Activated CD4-positive, CD25-positive, alpha-beta regulatory T cell treated with anti-CD3 and anti-CD28 coated beads, Interleukin-2, amount 50 U/mL, for 16 hours (primary cell): ENCODE data around the gene SMAD6.
"Not testable (repeated sequence)": the region's sequence is repeated elsewhere in the genome, so short reads cannot be mapped to it uniquely, and the experiment has no call there.

Experiments
- DNase-seq: peaks from one replicate; pipeline ENCODE4 v3.0.0-alpha.2; 2020; ENCODE audit warnings: low read depth, low spot score

Gene SMAD6

DNA sequence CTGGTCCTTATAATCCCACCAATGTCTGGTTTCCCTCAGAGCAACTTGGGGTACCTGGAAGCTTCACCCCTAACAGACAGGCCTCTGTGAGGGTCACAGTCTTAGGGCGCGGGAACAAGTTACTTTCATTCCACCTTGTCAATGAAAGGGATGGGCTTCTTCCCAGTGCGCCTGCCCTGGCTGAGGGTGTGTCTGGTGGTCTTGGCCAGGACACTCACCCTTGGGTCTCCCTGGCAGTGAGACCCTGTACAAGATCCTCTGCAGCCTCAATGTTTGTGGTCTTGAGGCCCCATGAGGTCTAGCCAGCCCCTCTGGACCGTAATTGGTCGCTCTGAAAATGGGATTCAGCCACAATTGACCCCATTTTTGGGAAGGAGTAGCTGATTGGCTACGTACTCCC lies 40.2 kb downstream of the SMAD6 start:
- DNase-seq: no peak

GRCh38 chr15:66743204-66743603 lies 41.2 kb downstream of the SMAD6 start:
- no peak for DNase-seq

DNA sequence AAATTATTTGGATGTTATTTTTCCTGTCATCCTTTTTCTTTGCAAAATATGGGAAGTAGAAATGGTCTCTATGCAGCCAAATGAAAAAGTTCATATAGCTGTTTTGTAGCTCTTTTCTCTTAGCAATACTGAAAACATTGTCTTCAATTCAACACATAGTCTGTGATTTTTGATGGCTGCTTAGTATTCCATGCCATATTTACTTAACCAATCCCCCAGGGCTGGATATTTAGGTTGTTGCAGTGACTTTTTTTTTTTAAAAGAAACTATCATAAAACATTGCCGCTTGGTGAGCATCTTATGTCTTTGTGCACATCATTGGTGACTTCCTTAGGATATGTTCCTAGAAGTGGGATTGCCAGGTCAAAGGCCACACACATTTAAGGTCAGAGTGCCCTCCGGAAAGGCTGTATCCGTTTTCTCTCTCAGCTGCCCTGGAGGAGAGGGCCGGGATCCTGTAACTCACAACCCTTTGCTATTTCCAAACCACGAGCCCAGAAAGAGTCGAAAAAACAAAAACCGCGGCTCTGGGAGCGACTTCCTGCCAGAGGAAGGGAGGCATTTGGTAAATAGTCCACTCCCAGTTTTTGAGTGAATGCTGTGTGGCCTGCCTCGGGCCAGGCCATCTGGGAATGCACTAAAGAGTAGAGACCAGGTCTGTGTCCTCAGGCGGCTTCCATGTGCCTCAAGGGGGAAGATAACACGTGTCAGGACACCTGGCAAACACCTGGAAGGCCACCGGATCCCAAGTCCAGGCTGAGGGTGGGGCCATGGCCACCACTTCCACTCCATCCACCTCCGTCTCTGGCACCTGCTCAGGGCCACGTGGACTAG lies 41.9 kb downstream of the SMAD6 start:
- no peak for DNase-seq

- no peak for DNase-seq
Observed at GRCh38 chr15:66744610-66745279, 42.7 kb downstream of the SMAD6 start.

DNA sequence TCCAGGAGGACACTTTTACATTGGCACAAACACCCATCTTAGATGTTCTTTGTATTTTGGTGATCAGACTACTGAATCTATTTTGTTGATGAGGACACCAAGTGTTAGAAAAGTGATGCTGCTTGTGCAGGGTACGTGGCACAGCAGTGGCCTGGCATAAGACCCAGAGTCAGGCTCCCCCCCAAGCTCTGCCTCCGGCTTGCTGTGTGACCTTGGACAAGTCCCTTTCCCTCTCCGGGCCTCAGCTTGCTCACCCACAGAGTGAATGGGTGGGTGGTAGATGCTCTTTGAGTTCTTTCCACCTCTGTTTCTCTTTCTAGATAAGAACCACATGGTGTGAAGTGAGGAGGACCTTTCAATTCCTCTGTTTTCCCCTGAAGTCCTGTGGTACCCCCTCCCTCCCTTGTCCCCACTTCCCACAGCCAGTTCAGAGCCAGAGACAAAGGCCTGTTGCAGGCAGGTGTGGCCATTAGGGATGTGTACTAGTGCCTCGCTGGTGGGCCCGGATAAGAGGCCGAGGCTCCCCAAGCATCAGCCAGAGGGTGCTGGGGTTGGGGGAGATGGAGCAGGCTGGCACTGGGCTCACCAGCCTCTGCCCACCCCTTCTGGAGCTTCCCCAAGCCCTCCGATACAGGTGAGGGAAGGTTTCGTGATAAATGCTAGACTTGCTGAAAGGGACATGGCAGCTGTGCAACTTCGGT lies 43.6 kb downstream of the SMAD6 start:
- DNase-seq: no peak

DNA sequence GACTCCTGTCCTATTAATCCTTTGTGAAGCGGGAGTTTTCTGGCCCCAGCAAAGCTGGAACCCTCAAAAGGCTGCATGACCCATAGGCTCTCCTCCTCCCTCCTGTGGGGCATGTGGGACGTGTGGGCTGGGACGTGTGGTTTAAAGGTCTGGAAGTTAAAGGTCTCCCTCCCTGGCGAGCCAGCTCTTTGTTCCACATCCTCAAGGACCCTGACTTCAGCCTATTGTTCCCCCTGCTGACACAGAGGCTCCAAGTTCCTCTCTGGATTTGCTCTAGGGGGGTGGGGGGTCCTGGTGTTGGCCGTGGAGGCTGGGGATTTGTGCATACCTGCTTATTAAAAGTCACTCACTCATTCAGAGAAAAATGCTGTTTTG lies 44.2 kb downstream of the SMAD6 start:
- no peak for DNase-seq

- DNase-seq: no peak
Observed at GRCh38 chr15:66747223-66747622, 45.2 kb downstream of the SMAD6 start.

GRCh38 chr15:66747886-66748707 lies 46.1 kb downstream of the SMAD6 start:
- DNase-seq: no peak

DNA sequence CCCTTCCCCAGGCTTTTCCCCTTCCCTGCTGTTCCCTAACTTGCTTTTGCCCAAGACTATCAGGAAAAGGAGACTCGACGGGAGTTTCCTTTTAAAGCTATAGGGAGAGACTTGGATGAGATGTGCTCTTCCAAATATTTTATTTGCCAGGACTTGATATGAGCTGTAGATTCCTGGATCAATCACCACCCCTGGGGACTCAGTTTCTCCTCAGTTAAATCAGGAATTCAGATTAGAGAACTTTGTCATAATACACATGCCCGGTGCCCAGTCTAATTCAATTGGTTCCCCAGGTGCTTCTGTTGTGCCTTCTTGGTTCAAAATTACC lies 46.6 kb downstream of the SMAD6 start:
- no peak for DNase-seq

DNA sequence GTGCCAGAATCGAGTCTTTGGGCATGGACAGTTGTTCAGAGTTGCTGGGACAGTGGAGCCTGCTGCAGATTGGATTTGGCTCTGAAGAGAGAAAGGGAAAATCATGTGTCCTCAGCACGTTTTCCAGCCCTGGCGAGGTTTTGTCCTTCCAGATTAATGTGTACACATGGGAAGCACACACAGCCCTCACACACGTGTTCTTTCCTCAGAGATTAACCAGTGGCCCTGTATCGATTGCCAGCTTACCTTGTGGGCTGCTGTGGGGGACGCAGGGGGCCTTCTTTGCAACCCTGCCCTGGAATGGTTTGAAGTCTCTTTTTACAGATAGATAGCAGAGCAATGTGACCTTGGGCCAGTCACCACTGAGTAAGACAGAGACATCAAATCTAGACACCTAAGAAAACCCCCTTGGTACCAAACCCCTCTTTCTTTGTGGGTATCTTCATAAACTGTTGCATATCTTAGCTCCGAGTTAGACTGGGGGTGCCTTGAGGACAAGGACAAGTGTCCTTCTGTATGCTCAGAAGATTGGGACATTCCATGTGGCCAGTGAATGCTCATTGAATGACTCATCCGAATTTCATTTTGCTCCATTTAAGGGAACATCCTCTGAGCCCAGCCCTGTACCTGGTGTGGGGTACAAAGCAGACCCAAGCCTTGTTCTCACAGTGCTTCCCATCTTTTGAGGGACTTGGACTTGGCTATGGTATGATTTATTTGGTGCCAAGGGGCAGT lies 48.0 kb downstream of the SMAD6 start:
- DNase-seq: no peak

GRCh38 chr15:66750609-66751008 lies 48.6 kb downstream of the SMAD6 start:
- DNase-seq: no peak

DNA sequence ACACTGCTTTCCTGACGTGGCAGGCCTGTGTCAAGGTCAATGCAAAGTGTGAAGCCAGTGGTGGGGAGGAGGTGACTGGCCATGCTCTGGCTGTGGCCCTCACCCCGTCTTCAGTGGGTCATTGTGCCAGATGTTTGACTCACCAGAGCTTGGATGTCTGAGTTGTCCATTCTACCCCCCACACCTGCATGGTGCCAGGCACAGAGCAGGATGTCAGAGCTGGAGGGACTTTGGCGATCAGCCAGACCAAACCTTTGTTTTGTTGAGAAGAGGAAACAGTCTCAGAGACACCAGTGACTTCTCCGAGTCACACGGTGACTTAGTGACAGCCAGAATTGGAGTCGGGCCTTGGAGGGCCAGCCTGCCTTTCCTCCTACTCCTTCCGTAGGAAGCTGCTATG lies 49.5 kb downstream of the SMAD6 start:
- no peak for DNase-seq

DNA sequence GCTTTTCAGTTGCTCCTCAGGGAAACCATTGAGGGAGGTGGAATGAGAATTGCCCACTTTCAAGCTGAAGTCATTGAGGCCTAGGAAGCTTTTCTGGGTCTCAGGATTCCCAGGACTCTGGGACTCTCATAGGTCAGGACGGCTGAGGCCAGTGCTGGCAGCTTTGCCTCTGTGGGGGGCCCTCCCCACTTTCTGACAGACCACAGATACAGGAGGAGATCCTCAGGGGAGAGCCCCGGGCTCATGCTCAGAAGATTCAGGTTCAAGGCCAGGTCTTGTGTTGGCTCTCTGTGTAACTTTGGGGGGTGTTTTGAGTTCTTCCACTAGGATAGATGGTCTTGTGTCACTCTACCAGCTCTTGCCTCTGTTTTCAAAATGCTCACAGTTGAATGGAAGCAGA lies 50.0 kb downstream of the SMAD6 start:
- DNase-seq: no peak

- no peak for DNase-seq
Observed at GRCh38 chr15:66753687-66754377, 51.8 kb downstream of the SMAD6 start.

DNA sequence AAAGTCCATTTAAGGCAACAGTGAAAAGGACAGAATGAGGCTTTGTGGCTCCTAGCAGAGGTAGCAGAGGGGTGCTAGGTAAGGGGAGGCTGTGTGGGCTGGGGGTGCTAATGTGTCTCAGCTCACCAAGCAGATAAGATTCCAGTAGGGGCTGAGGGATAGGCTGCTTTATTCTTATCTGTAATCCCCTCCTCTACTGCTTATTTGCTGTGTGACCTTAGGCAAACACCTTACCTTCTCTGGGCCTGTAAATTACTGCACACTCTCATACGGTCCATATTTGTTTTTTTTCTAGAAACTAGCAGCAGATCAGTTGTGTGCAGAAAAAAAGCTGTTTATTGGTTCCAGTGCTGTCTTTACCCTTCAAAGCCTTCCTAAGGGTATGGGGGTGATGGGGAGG lies 52.8 kb downstream of the SMAD6 start:
- no peak for DNase-seq

- no peak for DNase-seq
Observed at GRCh38 chr15:66755298-66756068, 53.4 kb downstream of the SMAD6 start.

GRCh38 chr15:66756295-66756694 lies 54.3 kb downstream of the SMAD6 start:
- no peak for DNase-seq

- DNase-seq: no peak
Observed at GRCh38 chr15:66757030-66757429, 55.0 kb downstream of the SMAD6 start.

DNA sequence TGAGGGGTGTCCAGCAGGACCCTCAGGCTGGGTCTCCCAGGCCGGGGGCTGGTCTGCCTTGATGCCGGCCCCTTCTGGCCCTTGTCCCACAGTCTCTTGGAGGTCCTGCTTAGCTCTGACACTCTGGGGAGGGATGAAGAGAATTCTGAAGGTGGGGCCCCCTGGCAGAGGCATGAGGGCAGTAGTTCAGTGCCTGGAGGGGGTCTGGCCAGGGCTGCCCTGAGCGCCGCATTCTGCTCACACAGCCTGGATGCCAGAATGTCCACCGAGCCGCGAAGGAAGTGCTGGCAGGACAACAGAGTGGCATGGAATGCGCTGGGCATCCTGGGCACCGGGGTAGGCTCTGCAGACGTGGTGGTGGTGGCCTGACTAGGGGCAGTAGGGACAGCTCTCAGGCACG lies 55.5 kb downstream of the SMAD6 start:
- no peak for DNase-seq

DNA sequence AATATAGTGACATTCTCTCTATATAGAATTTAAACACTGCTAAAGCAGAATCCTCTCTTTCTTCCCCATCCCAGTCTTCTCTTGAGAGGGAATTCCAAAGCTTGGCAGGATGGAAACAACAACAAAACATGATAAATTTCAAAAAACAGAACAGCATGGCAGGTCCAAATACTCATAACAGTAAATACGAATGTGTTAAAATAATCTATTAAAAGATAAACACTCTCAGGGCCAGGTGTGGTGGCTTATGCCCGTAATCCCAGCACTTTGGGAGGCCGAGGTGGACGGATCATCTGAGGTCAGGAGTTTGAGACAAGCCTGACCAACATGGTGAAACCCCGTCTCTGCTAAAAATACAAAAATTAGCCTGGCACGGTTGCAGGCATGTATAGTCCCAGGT lies 56.2 kb downstream of the SMAD6 start:
- DNase-seq: not testable (repeated sequence)
